KMS-11 (cell line): ENCODE data around the gene HAS3.

ENCODE experiments used
- H2AFZ ChIP-seq: fragments of 200-600 bp; sonication (generic); 2 replicates; pipeline ENCODE4 v1.6.1; 2016; ENCODE audit warnings: antibody characterized with exemption, mixed run types, low read depth
- H3K27ac ChIP-seq: fragments of 200-600 bp; sonication (generic); 2 replicates; pipeline ENCODE4 v1.6.1; 2016; ENCODE audit warnings: mild to moderate bottlenecking, mixed run types
- H3K27me3 ChIP-seq: fragments of 200-600 bp; sonication (generic); 2 replicates; pipeline ENCODE4 v1.6.1; 2017; ENCODE audit warnings: mild to moderate bottlenecking, low read depth, mixed run types, moderate library complexity; ENCODE audit not compliant: insufficient read depth
- H3K36me3 ChIP-seq: fragments of 200-600 bp; sonication (generic); 2 replicates; pipeline ENCODE4 v1.6.1; 2017; ENCODE audit warnings: mild to moderate bottlenecking, mixed run types; ENCODE audit not compliant: insufficient read depth
- H3K4me1 ChIP-seq: fragments of 200-600 bp; sonication (generic); 2 replicates; pipeline ENCODE4 v1.6.1; 2016; ENCODE audit warnings: mild to moderate bottlenecking, low read depth, mixed run types; ENCODE audit not compliant: poor library complexity, severe bottlenecking
- H3K4me2 ChIP-seq: fragments of 200-600 bp; sonication (generic); 2 replicates; pipeline ENCODE4 v1.7.0; 2016; ENCODE audit warnings: mild to moderate bottlenecking, mixed run types
- H3K4me3 ChIP-seq: fragments of 200-600 bp; sonication (generic); IDR thresholded peaks from 2 replicates; pipeline ENCODE4 v1.6.1; 2017; ENCODE audit warnings: low read depth, low read length, mixed read lengths; ENCODE audit not compliant: insufficient read depth
- H3K79me2 ChIP-seq: fragments of 200-600 bp; sonication (generic); 2 replicates; pipeline ENCODE4 v1.6.1; 2016; ENCODE audit warnings: low read depth, mixed run types; ENCODE audit not compliant: insufficient read depth
- H3K9ac ChIP-seq: fragments of 200-600 bp; sonication (generic); 2 replicates; pipeline ENCODE4 v1.6.1; 2016; ENCODE audit warnings: mild to moderate bottlenecking, mixed run types
- H4K20me1 ChIP-seq: fragments of 200-600 bp; sonication (generic); 2 replicates; pipeline ENCODE4 v1.6.1; 2016; ENCODE audit warnings: mild to moderate bottlenecking, mixed run types; ENCODE audit not compliant: insufficient read depth
- CTCF ChIP-seq: fragments of 200-600 bp; sonication (generic); conservative IDR thresholded peaks from 2 replicates; pipeline ENCODE4 v1.6.1; 2017; ENCODE audit warnings: low read depth, mild to moderate bottlenecking, antibody characterized with exemption, low read length, moderate library complexity, mixed read lengths

Gene HAS3

DNA sequence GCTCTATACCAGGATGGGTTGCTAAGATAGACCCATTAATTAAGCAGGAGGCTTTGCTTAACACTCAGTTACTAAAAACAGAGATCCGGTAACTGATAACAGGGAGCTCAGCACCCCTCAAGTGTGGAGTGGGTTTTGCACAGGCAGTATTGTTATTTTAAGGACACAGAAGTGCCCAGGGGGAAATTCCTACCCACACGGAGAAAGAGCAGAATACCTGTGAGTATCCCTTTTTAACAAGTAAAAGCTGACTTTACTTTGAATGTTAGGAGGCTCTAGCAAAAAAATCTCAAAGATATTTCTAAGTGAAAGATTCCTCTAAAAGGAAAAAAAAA is 32.8 kb upstream of the HAS3 start:
- no peaks in the 10 kb centered on the region for H3K27me3 ChIP-seq
- no peaks in the 10 kb centered on the region for H3K79me2 ChIP-seq
- H4K20me1 ChIP-seq, result no peaks in the 10 kb centered on the region
- no peak overlapping the region for H2AFZ ChIP-seq
- H3K9ac ChIP-seq, result no peak overlapping the region
- H3K4me1 ChIP-seq, result no peaks in the 10 kb centered on the region
- TF ChIP-seq CTCF, result no peak
- no peak overlapping the region for H3K4me2 ChIP-seq
- H3K36me3 ChIP-seq, result no peaks in the 10 kb centered on the region
- H3K27ac ChIP-seq, result no peak overlapping the region
- H3K4me3 ChIP-seq, result no peak overlapping the region

- no peak overlapping the region for H3K9ac ChIP-seq
- no peak overlapping the region for H3K4me2 ChIP-seq
- TF ChIP-seq CTCF, result no peak
Observed at GRCh38 chr16:69073181-69073702, 32.2 kb upstream of the HAS3 start.

GRCh38 chr16:69077251-69077650 is 28.2 kb upstream of the HAS3 start:
- Histone ChIP-seq H4K20me1 (no peaks in the 10 kb centered on the region), H3K27ac (no peak overlapping the region), H3K4me2 (no peak overlapping the region), H3K4me3 (no peak overlapping the region), H3K4me1 (no peaks in the 10 kb centered on the region), H3K9ac (no peak overlapping the region), H3K27me3 (no peaks in the 10 kb centered on the region), H3K36me3 (no peaks in the 10 kb centered on the region), H2AFZ (no peak overlapping the region), H3K79me2 (no peaks in the 10 kb centered on the region)
- no peak for TF ChIP-seq CTCF

More at GRCh38 chr16:69073181-69073702, 32.2 kb upstream of the HAS3 start:
- H3K36me3 ChIP-seq, result no peaks in the 10 kb centered on the region
- H3K4me3 ChIP-seq, result no peak overlapping the region
- no peaks in the 10 kb centered on the region for H3K79me2 ChIP-seq
- H4K20me1 ChIP-seq, result no peaks in the 10 kb centered on the region
- H3K27ac ChIP-seq, result no peak overlapping the region
- H3K4me1 ChIP-seq, result no peaks in the 10 kb centered on the region
- H2AFZ ChIP-seq, result no peak overlapping the region
- no peaks in the 10 kb centered on the region for H3K27me3 ChIP-seq

DNA sequence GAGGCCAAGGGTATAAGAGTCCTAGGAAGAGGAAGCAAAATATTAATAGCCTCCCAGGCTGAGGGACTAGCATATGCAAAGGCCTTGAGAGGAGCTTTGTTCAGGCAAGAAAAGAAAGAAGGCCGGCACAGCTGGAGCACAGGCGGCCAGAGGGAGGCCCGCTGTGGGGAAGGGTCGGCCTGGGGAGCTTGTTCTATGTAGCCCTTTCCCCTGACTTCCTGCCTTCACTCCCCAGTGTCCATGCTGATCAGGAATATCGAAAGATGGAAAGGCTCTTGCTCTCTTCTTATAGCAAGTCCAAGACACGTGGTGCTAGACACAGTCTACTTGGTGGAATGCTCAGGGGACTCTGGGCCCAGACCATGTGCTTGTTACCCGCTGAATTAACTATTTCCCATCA is 27.4 kb upstream of the HAS3 start:
- no peak overlapping the region for H3K4me3 ChIP-seq

More for the DNA sequence above, 27.4 kb upstream of the HAS3 start:
- Histone ChIP-seq H3K27me3 (no peaks in the 10 kb centered on the region), H3K79me2 (no peaks in the 10 kb centered on the region), H3K4me1 (no peaks in the 10 kb centered on the region), H4K20me1 (no peaks in the 10 kb centered on the region), H3K9ac (no peak overlapping the region), H3K4me2 (no peak overlapping the region), H3K27ac (no peak overlapping the region), H3K36me3 (no peaks in the 10 kb centered on the region), H2AFZ (no peak overlapping the region)
- no peak for TF ChIP-seq CTCF
